ENCODE measurements around the gene SMYD3.

- TF ChIP-seq MYNN (IDR thresholded peaks at IDR 0.05) (no peak), MYNN (CRISPR knock-in tag; IDR thresholded peaks at IDR 0.05) (no peak), ZNF253 (CRISPR knock-in tag; conservative IDR thresholded peaks at IDR 0.05) (no peak), TAF7 (tag; IDR thresholded peaks at IDR 0.05) (no peak), TAF1 (IDR thresholded peaks at IDR 0.05; ENCODE audit: control insufficient read depth, extremely low read depth, insufficient read depth, low read length, severe bottlenecking) (no peak)
- TF ChIP-seq, protein P1, sequence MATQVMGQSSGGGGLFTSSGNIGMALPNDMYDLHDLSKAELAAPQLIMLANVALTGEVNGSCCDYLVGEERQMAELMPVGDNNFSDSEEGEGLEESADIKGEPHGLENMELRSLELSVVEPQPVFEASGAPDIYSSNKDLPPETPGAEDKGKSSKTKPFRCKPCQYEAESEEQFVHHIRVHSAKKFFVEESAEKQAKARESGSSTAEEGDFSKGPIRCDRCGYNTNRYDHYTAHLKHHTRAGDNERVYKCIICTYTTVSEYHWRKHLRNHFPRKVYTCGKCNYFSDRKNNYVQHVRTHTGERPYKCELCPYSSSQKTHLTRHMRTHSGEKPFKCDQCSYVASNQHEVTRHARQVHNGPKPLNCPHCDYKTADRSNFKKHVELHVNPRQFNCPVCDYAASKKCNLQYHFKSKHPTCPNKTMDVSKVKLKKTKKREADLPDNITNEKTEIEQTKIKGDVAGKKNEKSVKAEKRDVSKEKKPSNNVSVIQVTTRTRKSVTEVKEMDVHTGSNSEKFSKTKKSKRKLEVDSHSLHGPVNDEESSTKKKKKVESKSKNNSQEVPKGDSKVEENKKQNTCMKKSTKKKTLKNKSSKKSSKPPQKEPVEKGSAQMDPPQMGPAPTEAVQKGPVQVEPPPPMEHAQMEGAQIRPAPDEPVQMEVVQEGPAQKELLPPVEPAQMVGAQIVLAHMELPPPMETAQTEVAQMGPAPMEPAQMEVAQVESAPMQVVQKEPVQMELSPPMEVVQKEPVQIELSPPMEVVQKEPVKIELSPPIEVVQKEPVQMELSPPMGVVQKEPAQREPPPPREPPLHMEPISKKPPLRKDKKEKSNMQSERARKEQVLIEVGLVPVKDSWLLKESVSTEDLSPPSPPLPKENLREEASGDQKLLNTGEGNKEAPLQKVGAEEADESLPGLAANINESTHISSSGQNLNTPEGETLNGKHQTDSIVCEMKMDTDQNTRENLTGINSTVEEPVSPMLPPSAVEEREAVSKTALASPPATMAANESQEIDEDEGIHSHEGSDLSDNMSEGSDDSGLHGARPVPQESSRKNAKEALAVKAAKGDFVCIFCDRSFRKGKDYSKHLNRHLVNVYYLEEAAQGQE (IDR thresholded peaks at IDR 0.05; ENCODE audit: borderline replicate concordance), result no peak
- TF ChIP-seq, protein P1 (CRISPR knock-in tag; IDR thresholded peaks at IDR 0.05; ENCODE audit: low read depth), result no peak
- TF ChIP-seq, protein P2, sequence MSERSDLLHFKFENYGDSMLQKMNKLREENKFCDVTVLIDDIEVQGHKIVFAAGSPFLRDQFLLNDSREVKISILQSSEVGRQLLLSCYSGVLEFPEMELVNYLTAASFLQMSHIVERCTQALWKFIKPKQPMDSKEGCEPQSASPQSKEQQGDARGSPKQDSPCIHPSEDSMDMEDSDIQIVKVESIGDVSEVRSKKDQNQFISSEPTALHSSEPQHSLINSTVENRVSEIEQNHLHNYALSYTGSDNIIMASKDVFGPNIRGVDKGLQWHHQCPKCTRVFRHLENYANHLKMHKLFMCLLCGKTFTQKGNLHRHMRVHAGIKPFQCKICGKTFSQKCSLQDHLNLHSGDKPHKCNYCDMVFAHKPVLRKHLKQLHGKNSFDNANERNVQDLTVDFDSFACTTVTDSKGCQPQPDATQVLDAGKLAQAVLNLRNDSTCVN (CRISPR knock-in tag; IDR thresholded peaks at IDR 0.05), result no peak
- TF ChIP-seq, protein P3, sequence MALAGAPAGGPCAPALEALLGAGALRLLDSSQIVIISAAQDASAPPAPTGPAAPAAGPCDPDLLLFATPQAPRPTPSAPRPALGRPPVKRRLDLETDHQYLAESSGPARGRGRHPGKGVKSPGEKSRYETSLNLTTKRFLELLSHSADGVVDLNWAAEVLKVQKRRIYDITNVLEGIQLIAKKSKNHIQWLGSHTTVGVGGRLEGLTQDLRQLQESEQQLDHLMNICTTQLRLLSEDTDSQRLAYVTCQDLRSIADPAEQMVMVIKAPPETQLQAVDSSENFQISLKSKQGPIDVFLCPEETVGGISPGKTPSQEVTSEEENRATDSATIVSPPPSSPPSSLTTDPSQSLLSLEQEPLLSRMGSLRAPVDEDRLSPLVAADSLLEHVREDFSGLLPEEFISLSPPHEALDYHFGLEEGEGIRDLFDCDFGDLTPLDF (CRISPR knock-in tag; IDR thresholded peaks at IDR 0.05), result no peak
These were observed 718.8 kb downstream of the SMYD3 start for GRCh38 chr1:245788269-245788668.

All from K562 (cell line).